Muscle of leg (tissue), 16 donors: ENCODE measurements around the gene MX1. TPM values are rescaled to one million over a fixed set of nuclear protein-coding genes. Genes with fewer than 3 reads are reported as not detected.

ENCODE experiments used
- DNase-seq: peaks from one replicate; pipeline ENCODE4 v3.0.0; 2013
- H3K27ac ChIP-seq: one replicate; pipeline ENCODE4 v1.5.1; 2013; ENCODE audit warnings: mild to moderate bottlenecking, low read length, control low read depth
- H3K27me3 ChIP-seq: one replicate; pipeline ENCODE4 v1.6.1; 2013; ENCODE audit warnings: low read length; ENCODE audit not compliant: control insufficient read depth, insufficient read depth
- H3K36me3 ChIP-seq: one replicate; pipeline ENCODE4 v1.6.1; 2013; ENCODE audit warnings: low read length; ENCODE audit not compliant: control insufficient read depth, insufficient read depth
- H3K4me1 ChIP-seq: one replicate; pipeline ENCODE4 v1.6.1; 2013; ENCODE audit warnings: low read length; ENCODE audit not compliant: control insufficient read depth, insufficient read depth
- H3K4me3 ChIP-seq: one replicate; pipeline ENCODE4 v1.5.1; 2013; ENCODE audit warnings: low read length, control low read depth
- H3K9me3 ChIP-seq: replicated peaks from 2 replicates; pipeline ENCODE4 v1.6.1; 2013; ENCODE audit warnings: low read depth, low read length; ENCODE audit not compliant: control insufficient read depth
- WGBS: methylation state at CpG from one replicate; pipeline ENCODE4 v1.1.5; 2013; ENCODE audit warnings: missing lambda C conversion rate; ENCODE audit not compliant: insufficient coverage; 5-methylcytosine and 5-hydroxymethylcytosine counted together
- long read RNA-seq, 11 donors: transcript quantifications; one replicate each; lab custom pipeline, GENCODE V29; 2026
- polyA plus RNA-seq, 8 donors: library from polyadenylated mRNA; unstranded; fragments of 120-200 nt; gene quantifications; one replicate each; pipeline versions ENCODE4 v1.2.1 to v1.2.3, GENCODE V29; 2013; ENCODE audit warnings: inconsistent platforms in 1 of 8, low replicate concordance in 1 of 8; ENCODE audit not compliant: insufficient read length in 8 of 8, insufficient read depth in 1 of 8
- total RNA-seq: library from RNA; stranded (reverse); fragments of 120-200 nt; gene quantifications from one replicate; pipeline ENCODE4 v1.2.4, GENCODE V29; 2013

Gene MX1
- total RNA-seq (3.8 TPM), polyA plus RNA-seq (1 to 10 TPM; 1.7 to 6.2 (median 3.4) TPM)
- long read RNA-seq, donor 1 = 0 reads
- long read RNA-seq, donor 2 = 0 reads
- long read RNA-seq, donor 3 = 0 reads
- long read RNA-seq, donor 4 = 0 reads
- long read RNA-seq, donor 5 = 0 reads
- long read RNA-seq, donor 6 = 0 reads
- long read RNA-seq, donor 7 = 0 reads
- long read RNA-seq, donor 8 = 0 reads
- long read RNA-seq, donor 9 = 0 reads
- long read RNA-seq, donor 10, partial matches to known transcripts = 0 of 1 reads
- long read RNA-seq, donor 10, other reads (novel, unspliced or antisense) = 0 of 1 reads
- long read RNA-seq, donor 11 = 0 reads

- Histone ChIP-seq H3K27me3 (peaks cover 18% of the 10 kb centered on the region), H3K9me3 (no peaks in the 10 kb centered on the region), H3K27ac (peak within 1 kb of the TSS; percentile 85), H3K4me3 (peak within 1 kb of the TSS; percentile 91), H3K36me3 (peaks cover 27% of the 10 kb centered on the region), H3K4me1 (peaks cover 35% of the 10 kb centered on the region)
- WGBS = 1% methylated on average over 54 of the region's 65 CpGs
- DNase-seq = peak; percentile 64
These were observed at the start of gene MX1 for GRCh38 chr21:41425954-41426675. Gene MX1 (plus strand): TSS chr21:41426239. CDS start chr21:41432071, 5,832 bp downstream.

- no peak overlapping the region for H3K4me3 ChIP-seq
- peaks cover 17% of the 10 kb centered on the region for H3K36me3 ChIP-seq
- no peaks in the 10 kb centered on the region for H3K9me3 ChIP-seq
- 68% methylated on average over 10 of the region's 16 CpGs for WGBS
- no peak for DNase-seq
- H3K4me1 ChIP-seq = no peaks in the 10 kb centered on the region
- no peaks in the 10 kb centered on the region for H3K27me3 ChIP-seq
- H3K27ac ChIP-seq = no peak overlapping the region
These were observed 48.3 kb upstream of the MX1 start for GRCh38 chr21:41377715-41378114.

GRCh38 chr21:41378849-41379248 is 47.2 kb upstream of the MX1 start:
- Histone ChIP-seq H3K36me3 (peaks cover 24% of the 10 kb centered on the region), H3K27ac (no peak overlapping the region), H3K4me1 (no peaks in the 10 kb centered on the region), H3K4me3 (no peak overlapping the region), H3K27me3 (no peaks in the 10 kb centered on the region), H3K9me3 (no peaks in the 10 kb centered on the region)
- 75% methylated on average over 5 of the region's 8 CpGs for WGBS
- DNase-seq = no peak

- WGBS = 83% methylated on average over 12 of the region's 12 CpGs
- no peaks in the 10 kb centered on the region for H3K9me3 ChIP-seq
These were observed 46.1 kb upstream of the MX1 start for GRCh38 chr21:41379901-41380300.

GRCh38 chr21:41381731-41382130 is 44.3 kb upstream of the MX1 start:
- H3K36me3 ChIP-seq = peaks cover 26% of the 10 kb centered on the region
- H3K27me3 ChIP-seq = no peaks in the 10 kb centered on the region
- no peak overlapping the region for H3K27ac ChIP-seq
- no peak overlapping the region for H3K4me3 ChIP-seq
- H3K9me3 ChIP-seq = no peaks in the 10 kb centered on the region
- DNase-seq = no peak
- H3K4me1 ChIP-seq = no peaks in the 10 kb centered on the region

More at GRCh38 chr21:41379901-41380300, 46.1 kb upstream of the MX1 start:
- H3K36me3 ChIP-seq = peaks cover 26% of the 10 kb centered on the region
- H3K4me1 ChIP-seq = no peaks in the 10 kb centered on the region
- no peak overlapping the region for H3K4me3 ChIP-seq
- DNase-seq = no peak
- H3K27ac ChIP-seq = no peak overlapping the region
- no peaks in the 10 kb centered on the region for H3K27me3 ChIP-seq

GRCh38 chr21:41387042-41387819 is 38.8 kb upstream of the MX1 start:
- Histone ChIP-seq H3K27ac (no peak overlapping the region), H3K4me3 (no peak overlapping the region), H3K27me3 (no peaks in the 10 kb centered on the region), H3K36me3 (peaks cover 12% of the 10 kb centered on the region), H3K4me1 (no peaks in the 10 kb centered on the region), H3K9me3 (no peaks in the 10 kb centered on the region)
- peak; percentile 71 for DNase-seq
- 50% methylated on average over 14 of the region's 14 CpGs for WGBS

- H3K27ac ChIP-seq = no peak overlapping the region
- 76% methylated on average over 8 of the region's 8 CpGs for WGBS
- peaks cover 9% of the 10 kb centered on the region for H3K36me3 ChIP-seq
These were observed 38.2 kb upstream of the MX1 start for GRCh38 chr21:41387824-41388223.

GRCh38 chr21:41388259-41388658 is 37.8 kb upstream of the MX1 start:
- no peaks in the 10 kb centered on the region for H3K4me1 ChIP-seq
- H3K27ac ChIP-seq = no peak overlapping the region
- H3K36me3 ChIP-seq = peaks cover 5% of the 10 kb centered on the region
- no peaks in the 10 kb centered on the region for H3K9me3 ChIP-seq
- no peaks in the 10 kb centered on the region for H3K27me3 ChIP-seq
- no peak for DNase-seq
- H3K4me3 ChIP-seq = no peak overlapping the region
- 96% methylated on average over 14 of the region's 14 CpGs for WGBS

More at GRCh38 chr21:41387824-41388223, 38.2 kb upstream of the MX1 start:
- no peaks in the 10 kb centered on the region for H3K9me3 ChIP-seq
- no peaks in the 10 kb centered on the region for H3K27me3 ChIP-seq
- no peak overlapping the region for H3K4me3 ChIP-seq
- H3K4me1 ChIP-seq = no peaks in the 10 kb centered on the region
- DNase-seq = no peak

GRCh38 chr21:41390043-41390639 is 35.9 kb upstream of the MX1 start:
- 91% methylated on average over 15 of the region's 17 CpGs for WGBS
- Histone ChIP-seq H3K4me1 (no peaks in the 10 kb centered on the region), H3K36me3 (no peaks in the 10 kb centered on the region)

More at GRCh38 chr21:41390043-41390639, 35.9 kb upstream of the MX1 start:
- Histone ChIP-seq H3K4me3 (no peak overlapping the region), H3K27ac (no peak overlapping the region), H3K27me3 (no peaks in the 10 kb centered on the region), H3K9me3 (no peaks in the 10 kb centered on the region)
- no peak for DNase-seq
